Stimulated activated CD4-positive, alpha-beta T cell treated with anti-CD3 and anti-CD28 coated beads, Interleukin-12 subunit alpha, Interleukin-12 subunit beta, amount 100 ng/mL, for 24 hours (primary cell): ENCODE data around the gene THPO.

ENCODE experiments used
- DNase-seq, 2 experiments: peaks; one replicate each; pipeline ENCODE4 v3.0.0-alpha.2; 2020; ENCODE audit warnings: low read depth in 2 of 2

Gene THPO

GRCh38 chr3:184333700-184334099, 44.3 kb downstream of the THPO start:
- DNase-seq, result no peak

- DNase-seq, result no peak
These were observed 44.8 kb downstream of the THPO start for GRCh38 chr3:184333190-184333589.

DNA sequence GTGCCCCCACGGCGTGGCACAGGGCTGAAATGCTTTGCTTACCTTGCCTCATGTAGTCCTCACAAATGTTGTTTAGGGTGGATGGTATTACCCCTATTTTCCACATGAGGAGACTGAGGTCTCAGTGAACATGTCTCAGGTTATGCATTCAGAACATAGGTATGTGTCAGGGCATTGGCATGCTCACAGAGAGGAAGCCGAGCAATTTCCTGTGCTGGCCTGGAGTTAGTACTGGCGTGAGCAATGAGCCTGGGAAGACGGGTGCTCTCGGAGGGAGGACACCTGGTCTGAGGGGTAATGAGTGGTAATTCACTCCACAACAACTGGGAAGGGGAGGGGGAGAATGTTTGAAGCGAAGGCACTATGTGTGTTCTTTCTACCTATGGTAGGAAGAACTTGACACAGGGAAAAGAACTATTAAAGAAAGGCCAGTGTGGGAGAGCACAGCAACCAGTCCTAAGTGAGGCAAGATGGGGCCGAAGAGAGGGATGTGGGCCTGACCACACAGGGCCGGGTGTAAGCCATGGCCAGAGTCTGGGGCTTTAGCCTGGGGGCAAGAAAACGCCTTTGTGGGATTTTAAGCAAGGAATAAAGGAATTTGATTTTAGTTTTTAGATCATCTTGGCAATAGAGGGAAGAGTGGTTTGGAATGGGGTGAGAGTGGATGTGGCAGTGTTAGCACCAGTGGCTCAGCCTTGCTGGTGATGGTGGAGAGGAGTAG, 45.5 kb downstream of the THPO start:
- no peak for DNase-seq

DNA sequence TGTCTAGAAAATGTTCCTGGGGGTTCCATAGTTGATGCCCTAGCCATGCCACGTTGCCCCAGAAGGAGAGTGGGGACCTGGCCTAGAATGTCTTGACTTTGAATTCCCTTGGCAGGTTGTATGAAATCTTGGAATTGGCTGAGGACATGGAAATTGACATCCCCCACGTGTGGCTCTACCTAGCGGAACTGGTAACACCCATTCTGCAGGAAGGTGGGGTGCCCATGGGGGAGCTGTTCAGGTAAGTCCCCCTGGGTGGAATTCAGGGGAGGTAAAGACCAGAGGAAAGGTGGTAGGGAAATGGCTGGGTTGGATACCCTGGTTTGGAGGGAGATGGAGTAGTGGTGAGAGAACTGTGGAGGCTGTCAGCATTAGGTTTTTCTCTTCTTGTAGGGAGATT, 49.5 kb downstream of the THPO start:
- no peak for DNase-seq

- no peak for DNase-seq
These were observed 50.8 kb downstream of the THPO start for GRCh38 chr3:184327171-184327570.

DNA sequence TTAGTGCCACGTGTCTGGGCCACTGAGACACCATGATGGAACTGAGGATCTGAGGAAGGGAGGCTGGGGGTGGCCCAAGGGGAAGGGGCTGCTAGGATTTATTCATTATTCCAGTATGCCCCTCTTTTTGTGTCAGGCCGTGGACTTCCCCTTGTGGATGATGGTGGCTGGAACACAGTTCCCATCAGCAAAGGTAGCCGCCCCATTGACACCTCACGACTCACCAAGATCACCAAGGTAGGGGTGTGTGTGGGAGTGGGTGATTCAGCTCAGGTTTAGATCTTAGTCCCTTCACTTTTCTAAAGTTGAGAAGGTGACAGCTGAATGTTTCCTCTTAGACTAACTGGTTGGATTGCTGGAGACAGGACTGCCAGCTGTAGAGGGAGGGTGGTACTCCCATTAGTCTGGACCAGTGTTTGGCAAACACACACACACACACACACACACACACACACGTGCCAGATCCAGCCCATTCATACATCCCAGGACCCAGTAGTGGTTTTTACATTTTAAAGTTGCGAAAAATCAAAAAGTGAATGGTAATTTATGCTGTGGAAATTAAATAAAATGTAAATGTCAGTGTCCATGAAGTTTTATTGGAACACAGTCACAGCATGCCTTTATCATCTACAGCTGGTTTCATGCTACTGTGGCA, 52.2 kb downstream of the THPO start:
- no peak for DNase-seq

DNA sequence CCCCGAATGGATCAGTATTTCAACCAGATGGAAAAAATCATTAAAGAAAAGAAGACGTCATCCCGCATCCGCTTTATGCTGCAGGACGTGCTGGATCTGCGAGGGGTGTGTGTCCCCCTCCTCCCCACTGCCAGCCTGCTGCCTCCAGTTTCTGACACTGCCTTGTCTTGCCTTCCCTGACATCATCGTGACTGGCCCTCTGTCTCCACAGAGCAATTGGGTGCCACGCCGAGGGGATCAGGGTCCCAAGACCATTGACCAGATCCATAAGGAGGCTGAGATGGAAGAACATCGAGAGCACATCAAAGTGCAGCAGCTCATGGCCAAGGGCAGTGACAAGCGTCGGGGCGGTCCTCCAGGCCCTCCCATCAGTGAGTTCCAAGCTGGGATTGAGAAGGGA, 52.7 kb downstream of the THPO start:
- DNase-seq, result no peak

DNA sequence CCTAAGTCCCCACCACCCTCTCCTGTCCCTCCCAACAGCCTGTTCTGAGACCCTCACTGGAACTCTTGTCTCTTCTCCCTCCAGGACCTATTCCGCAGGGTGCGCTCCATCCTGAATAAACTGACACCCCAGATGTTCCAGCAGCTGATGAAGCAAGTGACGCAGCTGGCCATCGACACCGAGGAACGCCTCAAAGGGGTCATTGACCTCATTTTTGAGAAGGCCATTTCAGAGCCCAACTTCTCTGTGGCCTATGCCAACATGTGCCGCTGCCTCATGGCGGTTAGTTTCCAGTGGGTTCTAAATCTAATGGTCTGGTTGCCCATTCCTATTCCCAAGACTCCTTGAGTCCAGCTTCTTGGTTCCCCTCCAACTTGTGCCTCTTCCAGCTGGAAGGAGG, 54.3 kb downstream of the THPO start:
- DNase-seq, result no peak

GRCh38 chr3:184322731-184323487, 55.1 kb downstream of the THPO start:
- no peak for DNase-seq
